Stimulated activated CD4-positive, alpha-beta T cell treated with anti-CD3 and anti-CD28 coated beads, Interleukin-2, amount 100 ng/mL, for 48 hours (primary cell): ENCODE results near the gene PIK3C2B.

Experiments
- DNase-seq, 2 donors: peaks; one replicate each; pipeline ENCODE4 v3.0.0-alpha.2; 2020

Gene PIK3C2B

DNA sequence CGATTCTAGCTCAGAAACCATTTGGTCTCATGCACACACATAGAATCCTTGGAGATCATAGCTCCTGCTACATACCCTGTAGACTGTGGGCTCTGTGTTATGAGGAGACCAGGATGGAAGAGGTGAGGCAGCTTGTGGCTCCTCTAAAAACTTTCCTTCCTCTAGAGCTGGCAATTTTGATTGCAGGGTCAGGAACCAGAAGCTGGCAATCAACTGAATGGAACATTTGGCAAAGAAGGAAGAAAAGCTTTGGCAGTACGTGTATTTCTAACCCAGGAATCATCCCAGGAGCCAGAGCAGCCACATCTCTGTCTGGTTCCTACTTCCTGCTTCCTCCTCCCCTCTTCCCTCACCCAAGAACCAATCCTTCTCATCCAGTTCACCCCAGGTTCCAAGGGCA lies 15.7 kb downstream of the PIK3C2B start:
- no peak for DNase-seq

DNA sequence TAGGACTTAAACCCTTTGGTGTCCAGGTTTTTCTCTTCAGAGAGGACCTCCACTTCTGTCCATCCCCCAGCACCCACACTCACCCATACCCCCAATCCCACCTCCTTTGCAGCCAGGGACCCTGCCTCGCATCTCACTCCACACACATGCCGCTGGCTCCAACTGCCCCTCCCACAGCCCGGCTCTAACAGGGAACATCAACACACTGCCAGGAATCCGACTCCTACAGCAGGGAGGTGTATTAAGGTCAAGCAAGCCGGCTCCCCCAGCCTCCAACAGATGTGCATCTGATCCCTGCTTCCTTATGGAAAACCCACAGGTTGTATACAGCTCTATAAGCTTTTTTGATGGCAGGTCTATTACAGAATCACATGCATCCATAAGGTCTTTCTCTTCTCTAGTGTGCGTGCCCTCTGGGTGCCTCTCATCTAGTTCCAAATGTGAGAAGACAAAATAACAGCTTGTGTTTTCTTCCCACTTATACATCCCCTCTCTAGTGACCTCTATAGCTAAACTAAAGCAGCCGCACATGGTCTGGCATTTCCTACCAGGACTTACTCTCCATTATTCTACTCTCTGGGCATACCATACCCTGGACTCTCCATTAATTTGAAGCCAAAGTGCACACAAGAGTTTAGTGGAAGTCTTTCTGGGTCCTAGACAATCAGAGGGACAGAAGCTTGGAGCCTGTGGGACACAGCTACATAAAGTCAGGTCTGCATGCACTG lies 16.3 kb downstream of the PIK3C2B start:
- no peak for DNase-seq

DNA sequence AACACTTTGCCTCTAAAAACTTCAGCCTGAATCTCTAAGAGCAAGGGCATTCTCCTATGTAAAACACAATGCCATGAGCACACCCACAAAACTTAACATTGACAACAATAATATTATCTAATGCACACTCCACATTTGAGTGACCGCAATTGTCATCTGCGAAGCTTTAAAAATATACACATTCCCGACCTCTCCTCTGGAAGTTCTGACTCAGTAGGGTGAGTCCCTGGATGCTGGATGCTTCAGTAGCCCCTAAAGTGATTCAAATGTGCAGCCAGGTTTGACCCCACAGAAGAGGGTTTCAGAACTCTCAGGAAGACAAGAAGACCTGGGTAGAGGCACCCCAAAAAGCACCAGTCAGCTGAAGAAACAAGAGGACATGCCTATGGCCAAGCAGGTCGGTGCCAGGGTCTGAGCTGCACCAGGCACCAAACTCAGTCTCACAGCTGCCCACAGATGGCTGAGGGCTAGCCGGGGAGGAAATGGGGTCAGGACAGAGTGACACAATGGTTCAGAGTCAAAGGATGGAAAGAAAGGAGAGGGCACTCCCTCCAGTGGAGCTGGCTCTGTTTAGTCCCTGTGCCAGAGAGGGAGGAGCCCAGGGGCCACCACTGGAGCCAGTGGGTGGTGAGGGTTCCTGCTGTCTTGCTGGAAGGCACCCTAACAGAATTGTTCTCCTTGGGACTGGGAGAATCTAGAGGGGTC lies 17.4 kb downstream of the PIK3C2B start:
- no peak for DNase-seq

DNA sequence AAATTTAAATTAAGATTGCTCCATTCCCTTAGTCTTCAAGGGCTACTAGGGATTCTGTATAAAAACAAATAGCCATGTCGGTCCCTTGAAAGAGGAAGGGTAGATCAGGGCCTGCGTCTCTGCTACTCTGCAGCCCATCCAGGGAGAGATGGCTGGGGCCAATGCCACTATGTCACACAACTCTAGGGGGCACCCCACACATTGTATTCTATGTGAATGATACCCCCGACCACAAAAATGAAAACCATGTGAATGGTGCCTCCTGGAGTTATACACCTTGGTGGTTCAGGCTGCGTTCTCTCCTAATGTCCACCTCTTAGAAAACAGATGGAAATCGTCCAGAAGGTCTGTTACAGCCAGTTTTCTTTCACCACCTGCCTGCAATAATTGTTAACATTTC lies 18.0 kb downstream of the PIK3C2B start:
- no peak for DNase-seq

DNA sequence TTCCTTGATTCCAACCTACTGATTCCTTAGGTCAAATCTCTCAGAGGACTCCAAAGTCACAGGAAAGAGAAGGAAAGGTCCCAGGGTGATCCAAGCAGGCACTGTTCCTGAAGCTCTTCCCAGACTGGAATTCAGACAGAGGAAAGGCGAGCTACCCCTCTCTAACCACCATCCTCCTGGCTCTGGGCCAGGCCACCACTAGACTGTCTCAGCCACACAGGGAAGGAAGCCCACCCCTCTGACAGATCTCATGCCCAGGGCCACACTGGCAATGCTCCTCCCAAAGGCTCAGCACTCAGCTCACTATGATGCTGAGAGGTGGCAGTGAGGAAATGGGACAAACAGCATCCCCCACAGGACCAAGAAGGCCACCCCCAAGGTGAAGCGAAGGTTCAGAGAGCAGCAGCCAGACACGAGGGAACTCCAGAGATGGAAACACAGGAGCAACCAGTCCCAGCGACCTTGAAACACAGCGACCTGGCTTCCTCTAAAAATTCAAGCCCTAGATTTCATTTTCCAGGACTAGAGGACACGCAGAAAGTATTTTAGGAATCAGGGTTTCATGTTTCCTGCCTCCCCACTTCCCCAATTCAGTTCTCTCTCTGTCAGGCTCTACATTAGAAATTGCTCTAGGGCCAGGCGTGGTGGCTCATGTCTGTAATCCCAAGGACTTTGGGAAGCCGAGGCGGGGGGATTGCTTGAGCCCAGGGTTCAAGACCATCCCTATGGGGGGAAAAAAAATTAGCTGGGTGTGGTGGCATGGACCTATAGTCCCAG lies 18.8 kb downstream of the PIK3C2B start:
- no peak for DNase-seq

DNA sequence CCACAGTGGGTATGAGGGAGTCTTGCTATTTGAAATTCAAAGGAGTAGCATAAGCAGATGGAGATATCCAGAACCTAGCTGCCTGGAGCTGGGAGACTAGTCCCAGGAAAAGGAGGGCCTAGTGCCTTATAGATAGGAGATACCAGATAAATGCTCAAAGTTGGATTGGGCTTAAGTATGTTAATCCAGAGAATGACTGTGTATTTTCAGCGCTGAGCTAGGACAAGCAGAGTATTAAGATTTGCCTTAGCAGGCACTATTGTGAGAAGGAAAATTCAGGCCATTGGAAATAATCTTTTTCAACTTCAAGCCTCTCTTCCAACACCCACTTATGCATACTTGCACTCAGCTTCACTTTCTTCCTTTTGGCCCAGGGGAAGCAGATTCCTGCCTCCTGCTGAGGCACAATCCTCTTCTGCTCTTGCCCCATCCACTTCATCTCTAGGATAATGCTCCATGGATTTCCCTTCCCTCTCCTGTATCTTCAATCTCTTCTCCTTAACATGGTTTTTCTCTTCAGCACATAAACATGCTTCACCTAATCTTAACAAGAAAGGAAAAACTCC lies 21.1 kb downstream of the PIK3C2B start:
- no peak for DNase-seq

DNA sequence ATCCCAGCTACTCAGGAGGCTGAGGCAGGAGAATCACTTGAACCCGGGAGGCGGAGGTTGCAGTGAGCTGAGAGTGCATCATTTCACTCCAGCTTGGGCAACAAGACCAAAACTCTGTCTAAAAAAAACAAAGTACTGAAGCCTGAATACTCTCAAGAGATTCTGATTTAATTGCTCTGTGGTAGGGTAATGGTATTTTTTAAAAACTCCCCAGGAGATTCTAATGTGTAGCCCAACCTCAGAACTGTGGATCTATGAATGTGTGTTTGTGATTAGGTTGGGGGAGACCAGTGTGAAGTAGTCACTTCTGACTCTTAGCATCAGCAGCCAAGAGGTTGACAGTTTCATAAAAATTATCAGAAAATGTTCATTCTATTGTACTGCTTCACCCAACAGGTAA lies 21.9 kb downstream of the PIK3C2B start:
- DNase-seq = no peak

DNA sequence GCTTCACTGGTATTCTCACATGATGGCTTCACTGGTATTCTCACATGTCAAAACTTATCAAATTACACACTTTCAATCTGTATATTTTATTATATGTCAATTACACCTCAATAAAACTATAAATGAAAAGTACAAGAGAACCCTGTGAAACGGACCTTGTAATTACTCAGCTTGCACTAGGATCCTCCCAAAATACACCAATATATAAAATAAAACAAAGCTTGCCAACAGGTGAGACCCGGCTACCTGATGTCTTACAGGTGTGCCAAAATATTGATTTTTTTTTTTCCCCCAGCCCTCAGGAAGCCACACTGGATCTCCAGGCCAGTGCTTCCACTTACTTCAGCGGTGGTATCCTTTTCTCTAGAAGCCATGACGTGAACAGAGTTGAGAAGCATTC lies 22.9 kb downstream of the PIK3C2B start:
- no peak for DNase-seq

DNA sequence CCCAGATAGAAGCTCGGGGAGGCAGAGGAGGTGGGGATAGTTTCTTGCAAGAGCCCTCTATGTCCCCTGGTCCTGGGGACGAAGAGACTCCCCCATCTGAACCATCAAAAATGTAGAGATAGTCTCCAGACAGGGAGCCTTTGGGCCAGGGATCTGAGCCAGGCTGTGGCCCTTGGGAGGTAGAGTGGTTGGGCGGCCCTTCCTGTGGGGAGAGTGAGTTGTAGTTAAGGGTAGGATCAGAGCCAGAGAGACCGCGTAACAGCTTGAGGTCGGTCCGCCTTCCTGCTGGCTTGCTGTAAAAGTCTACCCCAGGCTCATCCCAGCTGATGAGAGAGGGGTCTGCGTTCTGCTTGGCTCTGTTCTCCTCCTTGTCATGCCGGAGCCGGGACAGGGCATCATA lies 25.3 kb downstream of the PIK3C2B start:
- no peak for DNase-seq

DNA sequence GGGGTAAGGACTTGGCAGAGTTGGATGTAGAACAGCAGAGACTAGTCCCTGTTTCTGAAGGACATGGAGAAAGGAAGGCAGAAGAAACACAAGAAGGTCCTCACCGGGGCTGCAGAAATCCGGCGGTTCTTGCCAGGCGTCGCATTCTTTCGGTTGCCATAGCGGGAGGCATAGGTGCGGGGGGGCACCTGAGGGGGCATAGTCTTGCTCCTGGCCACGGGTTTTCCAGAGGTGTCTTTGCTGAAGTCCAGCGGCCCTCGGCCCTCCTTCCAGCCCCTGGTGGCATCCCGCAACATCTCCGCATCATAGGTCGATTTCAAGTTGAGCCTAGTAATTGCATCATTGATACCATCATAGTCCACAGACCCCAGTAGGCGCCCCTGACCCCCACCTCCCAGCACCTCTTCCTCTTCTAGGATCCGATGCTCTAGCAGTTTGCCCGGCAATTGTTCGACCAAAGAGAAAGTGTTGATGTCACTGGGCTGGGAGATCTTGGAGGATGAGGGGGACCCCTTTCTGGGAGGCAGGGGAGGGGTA lies 25.8 kb downstream of the PIK3C2B start:
- no peak for DNase-seq

DNA sequence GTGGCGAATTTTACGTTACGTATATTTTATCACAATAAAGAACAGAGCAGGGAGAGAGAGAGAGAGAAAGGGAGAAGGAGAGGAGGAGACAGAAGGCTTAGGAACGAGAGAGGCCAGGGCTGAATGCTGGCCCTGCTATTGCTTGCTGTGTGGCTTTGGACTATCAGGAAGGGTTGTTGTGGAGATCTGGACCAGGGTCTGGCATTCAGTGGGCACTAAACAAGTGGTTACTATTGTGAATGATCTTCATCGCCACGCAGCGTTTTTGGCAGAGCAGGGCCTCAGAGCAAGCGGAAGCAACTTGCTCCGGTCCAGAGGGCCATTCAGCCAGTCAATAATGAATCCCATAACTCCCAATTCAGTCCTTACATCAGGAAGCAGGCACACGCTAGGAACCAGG lies 26.4 kb downstream of the PIK3C2B start:
- DNase-seq = no peak

DNA sequence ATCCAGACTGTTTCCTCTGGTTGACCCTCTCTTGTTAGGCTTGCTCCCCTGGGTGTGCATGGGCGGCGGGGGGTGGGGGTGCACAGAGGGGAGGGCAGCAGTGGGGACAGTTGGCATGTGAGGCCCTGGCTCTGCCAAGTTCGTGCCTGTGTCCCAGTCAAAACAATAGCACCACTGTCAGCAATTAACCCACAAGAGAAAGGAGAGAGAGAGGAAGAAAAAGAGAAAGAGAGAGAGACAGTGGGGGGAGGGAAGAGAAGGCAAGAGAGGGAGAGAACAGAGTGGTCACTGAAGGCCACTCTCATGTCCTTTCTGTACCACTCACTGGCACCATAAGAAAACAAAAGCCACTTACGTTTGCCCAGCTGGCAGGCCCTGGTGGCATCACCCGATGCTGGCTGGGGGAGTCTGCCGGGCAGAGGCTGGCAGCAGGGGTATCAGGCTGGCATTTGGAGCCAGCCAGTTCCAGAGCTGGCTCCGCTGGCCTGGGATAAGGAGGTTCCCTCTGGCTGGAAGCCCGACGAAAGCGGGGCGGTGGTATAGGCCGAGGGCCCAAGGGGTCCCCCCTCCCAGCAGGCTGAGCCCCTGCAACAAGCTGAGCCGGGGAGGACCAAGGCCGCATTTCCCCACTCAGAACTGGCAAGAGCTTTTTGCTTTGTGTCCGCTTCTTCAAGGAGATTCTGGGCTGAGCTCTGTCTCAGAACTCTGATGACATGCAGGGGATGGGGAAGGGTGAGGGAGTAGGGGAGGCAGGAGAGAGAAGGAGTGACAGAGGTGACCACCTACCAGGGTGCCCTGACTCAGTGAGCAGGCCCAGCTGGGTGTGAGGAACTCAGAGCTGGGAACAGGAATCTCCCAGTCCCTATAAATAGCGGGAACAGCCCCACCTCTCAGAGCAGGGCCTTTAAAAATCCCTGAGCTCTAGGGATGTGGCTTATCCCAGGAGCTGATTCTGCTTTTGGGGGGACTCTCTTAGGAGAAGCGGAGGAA lies 27.9 kb downstream of the PIK3C2B start:
- DNase-seq = no peak

DNA sequence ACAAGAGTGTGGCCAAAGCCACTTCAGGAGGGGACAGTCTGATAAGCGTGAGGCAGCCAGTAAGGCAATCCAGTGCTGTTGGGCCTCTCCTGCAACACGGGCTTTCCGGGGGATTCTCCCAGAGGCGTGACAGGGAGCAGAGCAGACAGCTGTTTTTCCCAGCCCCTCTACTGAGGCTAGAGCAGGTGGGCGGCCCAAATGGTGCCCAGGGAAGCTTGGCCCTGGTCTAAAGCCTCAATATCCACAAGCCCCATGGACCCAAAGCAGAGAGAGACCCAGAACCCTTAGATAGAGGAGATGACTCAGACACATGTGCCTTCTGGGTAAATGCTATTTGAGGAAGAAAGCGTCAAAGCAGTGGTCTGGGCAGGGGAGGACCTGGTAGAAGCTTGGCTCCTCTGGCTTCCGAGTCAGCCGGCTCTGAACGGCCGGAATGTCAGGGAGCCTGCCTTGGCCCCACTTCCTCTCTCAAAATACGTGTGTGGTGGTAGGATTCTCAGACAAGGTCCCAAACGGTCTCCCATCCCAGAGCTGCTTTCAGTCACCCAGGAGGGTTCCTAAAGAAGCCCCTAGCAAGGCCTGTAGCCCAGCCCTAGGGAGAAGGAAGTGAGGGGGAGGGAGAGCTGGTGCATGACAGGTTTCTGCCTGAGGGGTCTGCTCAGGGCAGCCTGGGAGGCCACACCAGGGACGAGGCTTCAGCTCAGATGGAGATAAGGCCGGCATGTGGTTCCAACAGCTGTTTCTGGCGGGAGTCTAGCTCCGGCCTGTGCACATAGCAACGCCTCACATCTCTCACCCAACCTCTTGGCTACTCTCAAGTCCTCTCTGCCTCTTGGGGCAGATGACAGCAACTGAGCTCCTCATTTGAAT lies 28.8 kb downstream of the PIK3C2B start:
- no peak for DNase-seq

DNA sequence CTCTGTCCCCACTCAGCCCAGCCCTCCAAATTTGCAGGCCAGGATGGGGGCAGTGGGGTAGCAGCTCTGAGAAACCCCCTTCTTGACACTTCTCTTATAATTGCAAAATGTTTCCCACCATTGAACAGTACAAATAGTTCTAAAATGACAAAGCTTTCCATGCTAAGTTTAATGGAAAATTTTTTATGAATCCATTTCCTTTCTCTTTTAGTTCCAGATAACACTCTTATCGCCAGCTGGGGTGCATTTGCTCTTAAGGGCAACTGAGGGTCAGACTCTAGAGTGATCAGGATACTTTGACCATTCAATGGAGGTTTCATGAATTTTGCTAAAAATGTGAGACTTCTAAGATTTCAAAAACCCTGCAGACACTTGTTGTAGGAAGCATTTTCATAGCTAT lies 29.9 kb downstream of the PIK3C2B start:
- no peak for DNase-seq

DNA sequence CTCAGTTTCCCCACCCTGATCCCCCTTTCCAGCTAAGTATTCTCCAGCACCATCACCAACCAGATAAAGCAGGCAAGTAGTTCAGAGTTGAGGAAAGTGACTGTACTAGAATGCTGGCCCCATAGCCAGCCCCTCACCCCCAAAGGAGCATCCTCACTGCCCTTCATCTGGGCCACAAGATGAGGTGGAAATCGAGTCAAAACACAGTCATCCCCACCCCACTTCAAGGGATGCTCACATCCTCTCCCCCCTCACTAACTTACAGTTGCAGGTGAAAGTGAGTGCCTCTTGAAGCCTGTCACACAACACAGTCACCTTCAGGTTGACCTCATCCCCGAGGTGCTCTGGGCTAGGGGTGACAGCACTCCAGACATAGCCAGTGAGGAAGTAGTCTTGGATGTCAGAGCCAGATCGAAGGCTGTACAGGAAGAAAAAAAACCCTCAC lies 30.4 kb downstream of the PIK3C2B start:
- DNase-seq = no peak

DNA sequence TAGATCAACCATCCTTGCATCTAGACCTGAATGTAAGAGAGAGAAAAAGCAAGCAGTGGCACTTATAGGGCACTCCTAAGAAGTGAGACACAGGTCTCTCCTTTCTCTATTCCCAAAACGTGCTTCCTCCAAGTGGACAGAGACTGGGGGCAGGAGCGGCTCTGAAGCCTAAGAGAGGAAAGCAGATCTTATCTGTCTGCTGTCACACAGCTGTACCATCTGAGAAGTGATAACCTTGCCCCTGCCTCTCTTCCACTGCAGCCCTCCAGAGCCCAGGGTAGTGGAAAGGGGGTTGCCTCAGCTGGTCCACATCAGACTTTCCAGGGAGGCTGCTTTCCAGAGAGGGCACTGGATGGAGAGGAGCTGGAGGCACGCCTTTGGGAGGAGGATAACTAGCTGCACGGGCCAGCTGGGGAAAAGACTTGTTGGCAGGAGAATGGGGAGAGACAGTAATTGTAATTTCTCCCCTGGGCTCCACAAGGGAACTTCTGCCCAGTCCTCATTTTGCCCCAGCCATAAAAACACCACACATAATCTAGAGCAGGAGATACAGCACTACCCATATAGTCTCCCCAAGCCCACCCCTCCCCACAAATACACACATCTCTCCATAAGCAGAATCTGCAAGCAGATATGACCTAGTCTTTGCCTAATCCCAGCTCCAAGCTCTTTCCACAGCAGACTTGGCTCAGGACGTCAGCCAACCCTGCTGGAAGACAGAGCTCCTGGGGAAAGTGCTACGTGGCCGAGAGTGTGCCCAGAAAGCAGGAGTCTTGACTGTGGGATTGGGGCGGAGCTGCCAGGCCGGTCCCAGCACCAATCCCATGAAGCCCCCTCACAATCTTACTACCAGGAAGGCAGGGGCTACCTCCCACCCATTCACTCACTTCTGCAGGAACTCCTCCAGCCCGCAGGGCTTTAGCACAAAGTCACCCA lies 31.2 kb downstream of the PIK3C2B start:
- no peak for DNase-seq

DNA sequence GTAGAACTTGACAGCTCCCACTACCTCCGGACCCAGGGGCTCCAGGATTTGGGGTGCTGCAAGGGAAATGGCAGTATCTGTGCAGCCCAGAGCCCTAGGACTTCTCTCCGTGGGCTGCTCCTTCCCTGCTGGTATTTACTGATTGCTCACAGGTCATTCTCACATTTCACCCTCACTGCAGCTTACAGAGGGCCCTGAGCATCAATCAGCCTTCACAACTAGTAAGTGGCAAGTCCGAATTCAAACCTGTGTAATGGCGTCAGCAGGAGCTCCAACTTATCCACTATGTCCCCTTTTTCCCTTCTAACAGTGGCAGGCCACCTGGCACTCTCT lies 32.4 kb downstream of the PIK3C2B start:
- DNase-seq = no peak

DNA sequence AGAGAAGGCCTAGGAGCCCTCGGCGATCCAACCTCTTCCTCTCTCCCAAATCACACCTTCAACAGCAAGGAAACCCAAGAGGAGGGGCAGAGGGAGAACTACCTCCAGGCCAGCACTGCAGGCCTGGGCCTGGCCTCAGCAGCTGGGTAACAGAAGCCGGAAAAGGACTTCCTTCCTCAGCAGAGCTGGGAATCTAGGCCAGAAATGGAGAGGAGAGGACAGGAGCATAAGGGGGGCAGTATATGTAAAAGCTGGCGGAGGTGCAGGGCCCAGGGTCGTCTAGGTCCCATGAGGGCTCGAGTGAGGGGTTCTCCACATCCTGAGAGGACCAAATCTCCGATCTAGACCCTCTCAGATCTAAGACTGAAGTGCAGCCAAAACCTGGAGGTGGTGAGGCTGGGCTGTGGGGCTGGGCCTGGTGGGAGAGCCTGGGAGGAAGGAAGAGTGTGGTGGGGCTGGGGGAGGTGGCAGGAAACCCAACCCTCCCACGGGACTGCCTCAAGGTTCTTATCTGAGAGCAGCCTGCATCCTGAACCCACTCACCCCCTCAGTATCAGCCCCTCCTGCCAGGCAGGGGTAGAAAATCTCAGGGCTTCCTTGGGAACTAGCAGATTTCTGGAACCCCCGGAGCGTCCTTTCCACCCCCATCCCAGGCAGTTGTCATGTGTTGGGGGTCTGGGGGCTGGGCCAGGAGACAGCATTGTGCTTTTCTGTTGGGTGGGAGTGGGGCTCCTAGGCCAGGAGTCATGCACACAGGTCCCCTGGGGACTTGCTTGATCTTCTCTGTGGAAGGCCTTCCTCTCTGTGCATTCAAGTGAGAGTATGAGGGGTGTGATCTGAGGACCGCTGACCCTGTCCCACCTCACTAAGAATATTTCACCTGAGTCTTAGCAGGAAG lies 33.0 kb downstream of the PIK3C2B start:
- DNase-seq = no peak

DNA sequence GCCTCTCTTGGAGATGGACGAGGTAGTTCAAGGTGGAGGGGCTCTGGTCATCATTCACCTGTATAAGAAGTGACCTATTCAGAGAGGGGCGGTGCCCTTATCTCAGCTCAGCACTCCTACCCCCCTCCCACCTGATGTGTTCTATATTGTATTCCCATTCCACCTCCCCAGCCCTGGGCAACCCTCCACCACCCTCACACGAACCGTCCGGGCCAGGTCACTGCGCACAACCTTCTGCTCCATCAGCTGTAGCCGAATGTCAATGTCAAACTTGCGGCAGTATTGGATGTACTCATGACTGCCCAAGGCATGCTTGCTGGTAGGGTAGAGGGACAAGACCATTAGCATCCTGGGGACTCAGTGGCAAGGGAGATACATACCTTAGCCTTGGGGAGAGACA lies 34.3 kb downstream of the PIK3C2B start:
- DNase-seq = no peak
